Neuronal stem cell (in vitro differentiated cells): Measurements from ENCODE around the gene REXO5.

Experiments
- DNase-seq: peaks from one replicate; pipeline ENCODE4 v3.0.0-alpha.2; 2013; ENCODE audit warnings: low spot score
- H2AFZ ChIP-seq: one replicate; pipeline ENCODE4 v1.6.1; 2013; ENCODE audit warnings: mild to moderate bottlenecking, low read length, inconsistent platforms
- H2AK5ac ChIP-seq: 2 replicates; pipeline ENCODE4 v1.6.1; 2013; ENCODE audit warnings: low read depth, mild to moderate bottlenecking, inconsistent platforms, low read length, moderate library complexity, mixed read lengths
- H2BK120ac ChIP-seq: 2 replicates; pipeline ENCODE4 v1.6.1; 2013; ENCODE audit warnings: low read depth, mild to moderate bottlenecking, inconsistent platforms, low read length, moderate library complexity, mixed read lengths
- H2BK12ac ChIP-seq: one replicate; pipeline ENCODE4 v1.6.1; 2013; ENCODE audit warnings: low read length, inconsistent platforms
- H2BK15ac ChIP-seq: 2 replicates; pipeline ENCODE4 v1.6.1; 2013; ENCODE audit warnings: mild to moderate bottlenecking, low read length, inconsistent platforms, mixed read lengths
- H2BK5ac ChIP-seq: one replicate; pipeline ENCODE4 v1.6.1; 2013; ENCODE audit warnings: inconsistent platforms, mild to moderate bottlenecking, low read length, moderate library complexity
- H3K14ac ChIP-seq: one replicate; pipeline ENCODE4 v1.6.1; 2013; ENCODE audit warnings: low read length, inconsistent platforms
- H3K18ac ChIP-seq: 2 replicates; pipeline ENCODE4 v1.6.1; 2013; ENCODE audit warnings: low read length, inconsistent platforms
- H3K23ac ChIP-seq: 2 replicates; pipeline ENCODE4 v1.6.1; 2013; ENCODE audit warnings: low read depth, mild to moderate bottlenecking, mixed read lengths, low read length, inconsistent platforms; ENCODE audit not compliant: poor library complexity
- H3K27ac ChIP-seq: replicated peaks from 3 replicates; pipeline ENCODE4 v1.5.1; 2013; ENCODE audit warnings: low read length, inconsistent platforms
- H3K27me3 ChIP-seq, 3 experiments: 2 replicates each; pipeline ENCODE4 v1.6.1; 2013; ENCODE audit warnings: low read length in 3 of 3, mild to moderate bottlenecking in 2 of 3, inconsistent platforms in 1 of 3, low read depth in 1 of 3, mixed read lengths in 1 of 3, moderate library complexity in 1 of 3; ENCODE audit not compliant: control insufficient read depth in 3 of 3, insufficient read depth in 3 of 3
- H3K36me3 ChIP-seq, 2 donors: replicated peaks in 1 of 2; 2 replicates each; pipeline ENCODE4 v1.6.1; 2013; ENCODE audit warnings: low read length in 2 of 2; ENCODE audit not compliant: control insufficient read depth in 2 of 2, insufficient read depth in 2 of 2
- H3K4ac ChIP-seq: 2 replicates; pipeline ENCODE4 v1.6.1; 2013; ENCODE audit warnings: inconsistent platforms, mild to moderate bottlenecking, low read length, moderate library complexity
- H3K4me1 ChIP-seq, 2 donors: 1 replicate in 1 of 2; 2 replicates in 1 of 2; pipeline ENCODE4 v1.6.1; 2013; ENCODE audit warnings: low read length in 2 of 2, low read depth in 1 of 2; ENCODE audit not compliant: control insufficient read depth in 2 of 2, insufficient read depth in 1 of 2
- H3K4me2 ChIP-seq: one replicate; pipeline ENCODE4 v1.6.1; 2013; ENCODE audit warnings: mild to moderate bottlenecking, low read length, inconsistent platforms; ENCODE audit not compliant: insufficient read depth, poor library complexity, severe bottlenecking
- H3K4me3 ChIP-seq, 2 donors: 2 replicates each; pipeline ENCODE4 v1.5.1; 2013; ENCODE audit warnings: low read length in 2 of 2, mild to moderate bottlenecking in 2 of 2, inconsistent platforms in 1 of 2, moderate library complexity in 1 of 2
- H3K79me1 ChIP-seq: one replicate; pipeline ENCODE4 v1.6.1; 2013; ENCODE audit warnings: low read depth, mild to moderate bottlenecking, inconsistent platforms, low read length, moderate library complexity
- H3K9ac ChIP-seq: one replicate; pipeline ENCODE4 v1.6.1; 2013; ENCODE audit warnings: mild to moderate bottlenecking, low read depth, low read length, inconsistent platforms; ENCODE audit not compliant: poor library complexity
- H3K9me3 ChIP-seq, 2 donors: replicated peaks in 1 of 2; 2 replicates each; pipeline versions ENCODE3 to v1.6.1; 2013; ENCODE audit warnings: low read length in 2 of 2, mild to moderate bottlenecking in 2 of 2, inconsistent platforms in 1 of 2, low read depth in 1 of 2, mixed read lengths in 1 of 2, moderate library complexity in 1 of 2; ENCODE audit not compliant: control insufficient read depth in 2 of 2, insufficient read depth in 1 of 2
- H4K8ac ChIP-seq: one replicate; pipeline ENCODE4 v1.6.1; 2013; ENCODE audit warnings: low read depth, mild to moderate bottlenecking, inconsistent platforms, low read length, moderate library complexity
- H4K91ac ChIP-seq: one replicate; pipeline ENCODE4 v1.6.1; 2013; ENCODE audit warnings: low read length, low read depth, mild to moderate bottlenecking, inconsistent platforms; ENCODE audit not compliant: poor library complexity
- WGBS, 2 donors: extraction: QIAGEN DNeasy Blood & Tissue Kit; methylation state at CpG; one replicate each; pipeline ENCODE4 v1.1.7; 2013; ENCODE audit warnings: missing lambda C conversion rate in 2 of 2, mixed read lengths in 1 of 2; ENCODE audit not compliant: insufficient read length in 2 of 2, insufficient replicate concordance in 1 of 2; ENCODE audit errors: extremely low coverage in 2 of 2; 5-methylcytosine and 5-hydroxymethylcytosine counted together

The REXO5 gene

DNA sequence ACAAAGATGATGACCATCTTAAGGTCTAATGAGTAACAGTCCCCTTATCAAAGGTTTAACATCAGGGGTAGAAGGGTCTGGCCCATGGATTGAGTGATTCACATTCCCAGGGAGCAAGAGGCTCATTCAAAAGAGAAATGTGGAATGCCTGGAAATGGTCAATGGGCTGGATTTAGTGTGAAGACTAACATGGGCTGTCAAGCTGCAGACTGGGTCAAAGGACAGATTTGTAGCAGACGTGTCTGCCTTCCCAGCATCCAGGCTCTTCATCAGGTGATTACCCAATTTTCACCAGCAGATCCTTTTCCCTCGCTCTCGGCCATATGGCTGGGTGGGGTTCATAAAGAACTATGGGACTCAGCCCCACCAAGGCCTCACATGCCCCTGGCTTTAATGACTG, 67.0 kb downstream of the REXO5 start:
- Histone ChIP-seq H4K91ac (no peak overlapping the region), H3K4me3 (no peak overlapping the region), H3K4me2 (no peak overlapping the region), H3K18ac (no peak overlapping the region), H3K27ac (no peak overlapping the region), H3K9me3 (no peaks in the 10 kb centered on the region), H3K14ac (no peak overlapping the region), H4K8ac (no peak overlapping the region), H2AFZ (no peak overlapping the region), H3K4ac (no peak overlapping the region), H3K9ac (no peak overlapping the region), H2BK15ac (no peak overlapping the region), H3K4me1 (peaks cover 3 to 5% of the 10 kb centered on the region in 2 donors), H3K36me3 (no peaks in the 10 kb centered on the region), H2BK5ac (no peak overlapping the region), H2BK120ac (no peak overlapping the region), H2BK12ac (no peak overlapping the region), H3K27me3 (no peaks in the 10 kb centered on the region), H3K79me1 (no peaks in the 10 kb centered on the region), H2AK5ac (no peak overlapping the region), H3K23ac (no peak overlapping the region)
- DNase-seq, result peak; percentile 6
- WGBS, 2 donors, result no CpG with 5 or more reads among the region's 3 CpGs

DNA sequence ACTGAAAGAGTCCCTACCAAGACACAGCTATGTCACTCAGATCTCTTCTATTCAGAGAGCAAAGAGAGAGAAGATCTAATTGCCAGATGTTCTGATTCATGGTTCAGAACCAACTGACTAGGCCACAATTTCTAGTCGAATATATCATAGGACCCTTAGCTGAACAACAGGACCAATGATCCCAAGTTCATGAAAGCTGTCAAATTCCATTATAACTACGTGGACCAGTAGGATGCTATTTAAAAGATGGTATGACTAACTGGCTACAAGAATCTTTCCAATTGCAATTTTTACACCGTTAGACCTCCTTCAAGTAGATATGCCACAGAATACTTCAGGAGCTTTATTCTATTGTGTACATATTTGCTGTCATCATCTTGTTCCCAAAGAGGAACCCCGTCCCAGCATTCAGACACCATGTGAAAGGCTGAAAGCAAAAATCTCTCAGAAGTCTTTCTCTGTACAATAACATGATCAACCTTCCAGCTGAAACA, 67.8 kb downstream of the REXO5 start:
- Histone ChIP-seq H3K4me3 (no peak overlapping the region), H2BK120ac (no peak overlapping the region), H3K9ac (no peak overlapping the region), H4K8ac (no peak overlapping the region), H3K9me3 (no peaks in the 10 kb centered on the region), H2BK15ac (no peak overlapping the region), H4K91ac (no peak overlapping the region), H3K27me3 (no peaks in the 10 kb centered on the region), H3K14ac (no peak overlapping the region), H3K36me3 (no peaks in the 10 kb centered on the region), H3K23ac (no peak overlapping the region), H3K18ac (no peak overlapping the region), H3K27ac (no peak overlapping the region), H3K4me2 (no peak overlapping the region), H3K4ac (no peak overlapping the region), H3K4me1 (peaks cover 8 to 9% of the 10 kb centered on the region in 2 donors), H2BK5ac (no peak overlapping the region), H2AK5ac (no peak overlapping the region), H2BK12ac (no peak overlapping the region), H3K79me1 (no peaks in the 10 kb centered on the region), H2AFZ (no peak overlapping the region)
- no peak for DNase-seq
- WGBS, 2 donors, result no CpG with 5 or more reads among the region's 4 CpGs

DNA sequence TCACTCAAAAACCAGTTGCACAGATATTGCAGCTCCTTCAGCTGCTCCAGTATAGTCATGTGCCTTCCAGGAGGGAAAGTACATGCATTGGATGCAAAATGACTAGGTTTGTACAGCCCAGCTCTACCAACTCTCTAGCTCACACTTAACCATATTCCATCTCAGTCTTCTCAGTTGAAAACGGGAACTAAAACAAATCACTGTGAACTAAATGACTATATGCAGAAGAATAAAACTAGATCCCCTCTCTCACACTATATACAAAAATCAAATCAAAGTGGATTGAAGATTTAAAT, 69.0 kb downstream of the REXO5 start:
- Histone ChIP-seq H3K4me3 (no peak overlapping the region), H2BK120ac (no peak overlapping the region), H3K27me3 (no peaks in the 10 kb centered on the region), H4K8ac (no peak overlapping the region), H3K4ac (no peak overlapping the region), H3K9me3 (no peaks in the 10 kb centered on the region), H2AFZ (no peak overlapping the region), H3K14ac (no peak overlapping the region), H3K23ac (no peak overlapping the region), H3K4me2 (no peak overlapping the region), H3K9ac (no peak overlapping the region), H2BK12ac (no peak overlapping the region), H2BK5ac (no peak overlapping the region), H2BK15ac (no peak overlapping the region), H3K36me3 (no peaks in the 10 kb centered on the region), H4K91ac (no peak overlapping the region), H2AK5ac (no peak overlapping the region), H3K27ac (no peak overlapping the region), H3K18ac (no peak overlapping the region), H3K79me1 (no peaks in the 10 kb centered on the region), H3K4me1 (peaks cover 9 to 12% of the 10 kb centered on the region in 2 donors)
- DNase-seq, result no peak
- no CpG with 5 or more reads among the region's 1 CpG for WGBS, 2 donors

DNA sequence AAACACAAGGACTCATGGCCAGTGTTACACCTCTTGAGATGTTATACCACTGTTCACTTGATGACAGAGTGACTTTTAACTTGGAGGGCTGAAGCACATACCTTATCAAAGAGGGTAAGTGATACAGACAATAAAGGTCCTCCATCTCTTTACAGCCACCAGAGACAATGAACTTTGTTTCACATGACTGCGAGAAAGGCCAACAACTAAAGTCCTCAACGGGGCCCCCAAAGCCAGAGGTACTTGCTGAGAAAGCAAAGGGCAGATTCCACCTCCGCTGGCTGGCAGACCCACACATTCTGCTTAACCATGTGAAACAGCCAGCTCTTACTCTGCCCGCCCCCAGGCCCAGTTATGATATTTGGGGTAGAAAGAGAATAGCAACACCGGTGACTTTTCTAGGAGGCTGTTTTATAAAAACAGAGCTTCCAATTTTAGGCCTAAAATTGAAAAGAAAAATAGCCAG, 72.4 kb downstream of the REXO5 start:
- no peak overlapping the region for H3K27ac ChIP-seq
- DNase-seq, result no peak
- whole genome bisulfite sequencing, 2 donors, result no CpG with 5 or more reads among the region's 5 CpGs

More for the DNA sequence above, 72.4 kb downstream of the REXO5 start:
- Histone ChIP-seq H2BK5ac (no peak overlapping the region), H3K9ac (no peak overlapping the region), H2AFZ (no peak overlapping the region), H3K23ac (no peak overlapping the region), H2BK12ac (no peak overlapping the region), H3K4me1 (peaks cover 6 to 12% of the 10 kb centered on the region in 2 donors), H3K4ac (no peak overlapping the region), H4K8ac (no peak overlapping the region), H2BK15ac (no peak overlapping the region), H3K36me3 (no peaks in the 10 kb centered on the region), H3K4me3 (no peak overlapping the region), H3K4me2 (no peak overlapping the region), H4K91ac (no peak overlapping the region), H3K9me3 (no peaks in the 10 kb centered on the region), H2AK5ac (no peak overlapping the region), H3K14ac (no peak overlapping the region), H3K27me3 (no peaks in the 10 kb centered on the region), H3K18ac (no peak overlapping the region), H2BK120ac (no peak overlapping the region), H3K79me1 (no peaks in the 10 kb centered on the region)
